ENCODE measurements around the gene FARS2. TPM values are rescaled to one million over a fixed set of nuclear protein-coding genes. Genes with fewer than 3 reads are reported as not detected.

The FARS2 gene
- total and polyA plus RNA-seq, 12 donors: 7.6 to 22.4 (median 20.8) TPM

- Histone ChIP-seq H3K4me1 (peaks cover 0 to 13% (median 2%) of the 10 kb centered on the region in 9 donors), H3K9me3 (peaks cover 0 to 13% (median 0%) of the 10 kb centered on the region in 11 donors), H3K4me3 (no peak overlapping the region), H3K36me3 (no peaks in the 10 kb centered on the region), H3K27ac (peak overlapping the region in 1 of 10 donors; percentile 21), H3K27me3 (no peaks in the 10 kb centered on the region)
- intact Hi-C loops (cut with DNase I): no loop called here
- DNase-seq (no peak), ATAC-seq (peak in 4 of 8 donors; percentile 22 to 67 (median 32))
- WGBS, 2 donors: 93 to 95% methylated on average over 1 of the region's 1 CpG
- no peak for TF ChIP-seq CTCF (IDR thresholded peaks at IDR 0.05)
Observed at GRCh38 chr6:5617179-5617578, 355.9 kb downstream of the FARS2 start.

GRCh38 chr6:5619249-5619648, 357.9 kb downstream of the FARS2 start:
- ATAC-seq (no peak), DNase-seq (no peak)
- Histone ChIP-seq H3K4me3 (no peak overlapping the region), H3K9me3 (peaks cover 0 to 18% (median 0%) of the 10 kb centered on the region in 11 donors), H3K4me1 (peaks cover 0 to 24% (median 8%) of the 10 kb centered on the region in 9 donors), H3K27me3 (no peaks in the 10 kb centered on the region), H3K36me3 (no peaks in the 10 kb centered on the region), H3K27ac (no peak overlapping the region)
- WGBS, 2 donors: 77 to 85% methylated on average over 3 of the region's 3 CpGs
- TF ChIP-seq CTCF (IDR thresholded peaks at IDR 0.05): no peak
- intact Hi-C loops (cut with DNase I): no loop called here

- DNase-seq (no peak), ATAC-seq (peak in 3 of 8 donors; percentile 13 to 41 (median 31))
- WGBS, 2 donors: 57 to 68% methylated on average over 10 of the region's 10 CpGs
- Histone ChIP-seq H3K27me3 (no peaks in the 10 kb centered on the region), H3K4me1 (peaks cover 0 to 28% (median 10%) of the 10 kb centered on the region in 9 donors), H3K4me3 (no peak overlapping the region), H3K36me3 (no peaks in the 10 kb centered on the region), H3K9me3 (peaks cover 0 to 5% (median 0%) of the 10 kb centered on the region in 11 donors), H3K27ac (peak overlapping the region in 1 of 10 donors; percentile 43)
- intact Hi-C loops (cut with DNase I): loop anchor here in 1 of 10 donors (10.0 kb wide), 1 partner anchor 118 kb away; no protein-coding TSS in a partner anchor
- TF ChIP-seq CTCF (IDR thresholded peaks at IDR 0.05): no peak
Observed at GRCh38 chr6:5622276-5623005, 361.1 kb downstream of the FARS2 start.

- intact Hi-C loops (cut with DNase I): loop anchor here in 1 of 10 donors (10.0 kb wide), 1 partner anchor 119 kb away; no protein-coding TSS in a partner anchor
- Histone ChIP-seq H3K4me3 (no peak overlapping the region), H3K27me3 (no peaks in the 10 kb centered on the region), H3K4me1 (peaks cover 0 to 22% (median 7%) of the 10 kb centered on the region in 9 donors), H3K9me3 (peaks cover 0 to 5% (median 0%) of the 10 kb centered on the region in 11 donors), H3K27ac (peak overlapping the region in 8 of 10 donors; percentile 4 to 64 (median 39)), H3K36me3 (no peaks in the 10 kb centered on the region)
- DNase-seq (no peak), ATAC-seq (peak in 7 of 8 donors; percentile 42 to 93 (median 89))
- no peak for TF ChIP-seq CTCF (IDR thresholded peaks at IDR 0.05)
- WGBS, 2 donors: 38 to 46% methylated on average over 2 of the region's 2 CpGs
Observed at GRCh38 chr6:5623769-5624168, 362.5 kb downstream of the FARS2 start.

Data from heart right ventricle (tissue), 16 donors.